GM19193 (cell line): ENCODE measurements around the gene CSAD.

Experiments
- POLR2A ChIP-seq: IDR thresholded peaks from 4 replicates; pipeline ENCODE4 v1.6.1; 2011; ENCODE audit not compliant: insufficient read depth, insufficient read length; ENCODE audit errors: extremely low read depth

The CSAD gene

GRCh38 chr12:53180220-53180930 is at the start of gene CSAD, which contains the start of gene ZNF740:
Gene CSAD, minus strand, starts transcription at chr12:53180925. Its CDS starts 7,455 bp downstream, at chr12:53173470.
Gene ZNF740, plus strand, starts transcription at chr12:53180722. Its CDS starts 1,262 bp downstream, at chr12:53181984.
- peak; percentile 90 for TF ChIP-seq POLR2A

- no peak for TF ChIP-seq POLR2A
Measured at GRCh38 chr12:53230108-53230845, 49.6 kb upstream of the CSAD start.

- TF ChIP-seq POLR2A, result no peak
Measured at GRCh38 chr12:53229454-53229853, 48.7 kb upstream of the CSAD start.

- no peak for TF ChIP-seq POLR2A
Measured at GRCh38 chr12:53227836-53228235, 47.1 kb upstream of the CSAD start.

DNA sequence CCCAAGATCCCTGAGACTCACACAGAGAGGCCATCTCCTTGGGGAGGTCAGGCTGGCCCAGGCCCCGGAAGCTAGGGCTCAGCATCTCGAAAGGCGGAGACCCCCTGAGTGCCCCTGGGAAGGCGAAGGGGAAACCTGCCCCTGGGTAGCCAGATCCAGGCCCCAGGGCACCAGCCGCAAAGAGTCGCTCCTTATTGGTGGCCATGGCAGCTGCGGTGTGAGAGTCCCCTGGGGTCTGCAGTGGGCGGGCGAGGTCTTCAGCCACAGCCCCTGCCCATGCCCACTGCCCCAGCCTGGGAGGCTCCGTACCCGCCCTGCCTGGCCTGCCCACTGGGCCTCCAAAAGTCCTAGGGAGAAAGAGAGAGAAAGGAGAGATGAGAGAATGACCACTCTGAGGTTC is 46.6 kb upstream of the CSAD start:
- TF ChIP-seq POLR2A, result no peak

- no peak for TF ChIP-seq POLR2A
Measured at GRCh38 chr12:53226815-53227214, 46.1 kb upstream of the CSAD start.

DNA sequence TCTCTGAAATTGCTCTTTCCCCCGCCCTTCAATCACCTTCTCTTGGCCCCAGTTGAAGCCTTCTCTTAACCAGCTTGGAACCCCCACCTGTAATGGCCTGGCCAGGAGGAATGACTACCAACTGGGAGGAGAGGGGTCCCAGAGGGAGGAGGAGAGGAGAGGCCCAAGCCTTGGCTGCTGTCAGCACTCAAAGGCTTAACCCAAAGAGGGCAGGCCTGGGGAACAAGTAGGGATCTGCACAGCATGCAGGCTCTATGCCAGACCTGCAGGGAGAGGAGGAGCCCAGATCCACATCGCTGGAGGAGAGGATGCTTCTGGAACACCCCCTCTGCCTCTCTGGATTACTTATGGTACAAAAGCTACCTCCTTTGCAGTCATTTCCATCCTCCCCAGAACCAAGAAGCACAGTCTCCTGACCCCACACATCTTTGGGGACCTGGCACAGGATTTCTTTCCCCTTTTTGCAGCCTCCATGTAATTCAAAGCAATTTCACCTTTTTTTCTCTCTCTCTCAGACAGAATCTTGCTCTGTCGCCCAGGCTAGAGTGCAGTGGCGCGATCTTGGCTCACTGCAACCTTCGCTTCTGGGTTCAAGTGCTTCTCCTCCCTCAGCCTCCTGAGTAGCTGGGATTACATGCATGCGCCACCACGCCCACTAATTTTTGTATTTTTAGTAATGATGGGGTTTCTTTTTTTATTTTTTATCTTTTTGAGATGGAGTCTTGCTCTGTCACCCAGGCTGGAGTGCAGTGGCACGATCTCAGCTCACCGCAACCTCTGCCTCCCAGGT is 45.1 kb upstream of the CSAD start:
- TF ChIP-seq POLR2A, result no peak

DNA sequence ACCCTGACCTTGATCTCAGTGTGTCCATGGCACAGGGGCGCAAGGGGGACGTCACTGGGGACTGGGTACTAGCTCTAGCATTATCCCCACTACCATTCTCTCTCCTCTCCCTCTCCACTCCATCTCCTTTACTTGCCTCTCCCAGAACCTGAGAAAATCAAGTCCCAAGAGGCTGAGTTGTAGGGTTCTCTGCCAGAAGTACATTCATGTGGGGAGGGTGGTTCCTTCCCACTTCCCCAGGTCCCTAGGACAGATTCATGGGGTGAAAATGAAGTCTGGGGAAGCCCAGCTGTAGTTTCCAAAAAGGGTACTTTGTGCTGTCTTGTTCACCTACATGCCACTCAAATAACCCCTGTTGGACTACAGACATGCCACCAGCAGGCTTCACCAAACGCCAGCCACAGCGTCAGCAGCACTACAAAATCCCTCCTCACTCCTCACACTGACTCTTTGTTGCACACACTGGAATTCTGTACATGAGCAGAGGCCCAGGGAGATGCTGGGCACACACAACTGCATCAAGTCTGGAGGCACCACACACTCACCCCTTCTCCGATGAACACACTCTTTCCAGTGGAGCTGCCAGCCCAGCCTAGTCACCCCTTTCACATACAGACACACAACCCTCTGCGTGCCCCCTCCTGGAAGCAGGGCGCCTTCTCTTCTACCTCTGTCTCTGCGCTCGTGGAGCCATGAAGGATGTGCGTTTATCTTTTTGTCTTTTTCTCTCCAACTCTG is 44.3 kb upstream of the CSAD start:
- no peak for TF ChIP-seq POLR2A

DNA sequence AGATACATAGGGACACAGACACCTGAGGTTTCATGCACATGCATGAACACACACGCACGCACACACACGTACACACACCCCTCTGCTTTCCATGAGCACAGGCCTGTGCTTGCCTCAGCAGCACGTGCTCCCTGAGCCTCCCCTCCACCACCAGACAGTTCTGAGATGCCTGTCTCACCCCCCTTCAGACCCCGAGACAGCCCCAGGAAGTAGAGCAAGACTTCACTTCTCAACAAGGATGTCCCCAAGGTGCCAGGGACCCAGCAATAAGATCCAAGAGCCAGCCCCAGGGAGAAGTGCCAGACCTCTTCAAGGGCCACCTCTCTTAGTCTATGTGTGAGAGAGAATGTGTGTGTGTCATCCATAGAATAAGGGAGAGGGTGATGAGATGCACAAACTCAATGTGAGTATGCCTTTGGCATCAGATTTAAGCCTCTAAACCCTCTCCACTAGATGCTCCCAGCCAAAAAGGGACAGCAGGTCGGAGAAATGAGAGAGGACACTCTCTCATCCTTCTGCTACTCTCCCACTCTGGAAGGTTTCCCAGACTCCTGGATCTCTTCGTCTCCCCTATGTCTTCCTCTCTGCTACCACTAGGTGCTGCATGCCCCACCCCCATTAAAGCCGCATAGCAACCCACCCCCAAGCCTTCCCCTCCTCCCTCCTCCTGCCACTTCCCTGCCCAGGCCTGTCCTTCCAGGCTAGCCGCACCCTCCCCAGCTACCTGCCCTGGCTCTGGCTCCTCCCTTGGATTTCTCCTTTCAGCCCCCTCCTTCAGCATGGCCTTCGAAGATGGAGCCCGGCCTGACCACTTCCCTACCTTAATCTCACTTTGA is 43.6 kb upstream of the CSAD start:
- TF ChIP-seq POLR2A, result no peak

GRCh38 chr12:53223389-53224060 is 42.8 kb upstream of the CSAD start:
- no peak for TF ChIP-seq POLR2A

GRCh38 chr12:53222806-53223261 is 42.1 kb upstream of the CSAD start:
- TF ChIP-seq POLR2A, result no peak

DNA sequence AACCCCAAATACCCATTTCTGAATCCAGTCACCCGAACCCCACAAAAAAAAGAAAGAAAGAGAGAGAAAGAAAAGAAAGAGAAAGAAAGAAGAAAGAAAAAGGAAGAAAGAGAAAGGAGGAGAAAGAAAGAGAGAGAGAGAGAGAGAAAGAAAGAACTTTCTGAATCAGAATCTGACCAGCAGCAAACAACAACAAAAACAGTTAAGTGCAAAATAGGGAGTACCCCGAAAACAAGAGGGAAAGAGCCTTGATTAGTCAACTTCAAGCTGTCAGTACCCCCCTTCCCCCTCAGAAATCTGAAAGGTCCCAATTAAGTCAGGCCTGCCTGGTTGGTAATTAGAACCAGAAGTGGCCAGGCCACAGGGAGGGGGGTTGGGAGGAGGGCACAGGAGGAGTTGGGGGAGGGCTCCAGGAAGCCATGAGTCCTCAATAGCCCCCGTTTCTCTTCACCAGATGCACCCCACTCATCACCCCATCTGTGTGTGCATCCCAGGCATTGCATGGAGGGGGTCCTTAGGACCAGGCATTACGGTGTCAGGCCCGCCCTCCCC is 41.5 kb upstream of the CSAD start:
- no peak for TF ChIP-seq POLR2A
